ENCODE data around the gene PDGFA. TPM values are rescaled to one million over a fixed set of nuclear protein-coding genes. Genes with fewer than 3 reads are reported as not detected.

PDGFA gene
- total RNA-seq, 4 donors from 2014 or later = 20.9 to 35.1 (median 33.6) TPM

- no peaks in the 10 kb centered on the region for H3K9me3 ChIP-seq
- no peak for DNase-seq
- H3K4me3 ChIP-seq = no peak overlapping the region
- H3K36me3 ChIP-seq = no peaks in the 10 kb centered on the region
- intact Hi-C loops (cut with DNase I; ENCODE audit: low total_unique reads) = no loop called here
- no peaks in the 10 kb centered on the region for H3K27me3 ChIP-seq
- peak overlapping the region; percentile 31 to 61 for H3K27ac ChIP-seq
- TF ChIP-seq CTCF (IDR thresholded peaks at IDR 0.05) (no peak), POLR2A (IDR thresholded peaks at IDR 0.05) (no peak)
- H3K4me1 ChIP-seq = peaks cover 0 to 8% of the 10 kb centered on the region in 2 donors
These were observed 22.6 kb upstream of the PDGFA start for GRCh38 chr7:542131-542712.

GRCh38 chr7:541661-542060, 22.0 kb upstream of the PDGFA start:
- TF ChIP-seq POLR2A (IDR thresholded peaks at IDR 0.05) = no peak
- no peak for TF ChIP-seq CTCF (IDR thresholded peaks at IDR 0.05)

GRCh38 chr7:540997-541396, 21.4 kb upstream of the PDGFA start:
- H3K9me3 ChIP-seq = no peaks in the 10 kb centered on the region
- H3K27ac ChIP-seq = no peak overlapping the region
- TF ChIP-seq POLR2A (IDR thresholded peaks at IDR 0.05) (no peak), CTCF (IDR thresholded peaks at IDR 0.05) (no peak)
- H3K36me3 ChIP-seq = no peaks in the 10 kb centered on the region
- no peak overlapping the region for H3K4me3 ChIP-seq
- DNase-seq = no peak
- H3K27me3 ChIP-seq = no peaks in the 10 kb centered on the region
- H3K4me1 ChIP-seq = peaks cover 0 to 8% of the 10 kb centered on the region in 2 donors
- intact Hi-C loops (cut with DNase I; ENCODE audit: low total_unique reads) = no loop called here

More at GRCh38 chr7:541661-542060, 22.0 kb upstream of the PDGFA start:
- DNase-seq = no peak
- peaks cover 0 to 8% of the 10 kb centered on the region in 2 donors for H3K4me1 ChIP-seq
- intact Hi-C loops (cut with DNase I; ENCODE audit: low total_unique reads) = no loop called here
- no peaks in the 10 kb centered on the region for H3K9me3 ChIP-seq
- no peak overlapping the region for H3K4me3 ChIP-seq
- H3K27me3 ChIP-seq = no peaks in the 10 kb centered on the region
- H3K36me3 ChIP-seq = no peaks in the 10 kb centered on the region
- no peak overlapping the region for H3K27ac ChIP-seq

- Histone ChIP-seq H3K27me3 (no peaks in the 10 kb centered on the region), H3K9me3 (no peaks in the 10 kb centered on the region), H3K36me3 (no peaks in the 10 kb centered on the region), H3K4me3 (no peak overlapping the region), H3K4me1 (peaks cover 0 to 8% of the 10 kb centered on the region in 2 donors), H3K27ac (no peak overlapping the region)
- intact Hi-C loops (cut with DNase I; ENCODE audit: low total_unique reads) = no loop called here
- no peak for TF ChIP-seq CTCF (IDR thresholded peaks at IDR 0.05)
- TF ChIP-seq POLR2A (IDR thresholded peaks at IDR 0.05) = no peak
- DNase-seq = no peak
These were observed 20.9 kb upstream of the PDGFA start for GRCh38 chr7:540579-540978.

- Histone ChIP-seq H3K36me3 (no peaks in the 10 kb centered on the region), H3K9me3 (no peaks in the 10 kb centered on the region), H3K4me1 (peaks cover 0 to 8% of the 10 kb centered on the region in 2 donors), H3K27me3 (no peaks in the 10 kb centered on the region), H3K27ac (no peak overlapping the region), H3K4me3 (no peak overlapping the region)
- TF ChIP-seq POLR2A (IDR thresholded peaks at IDR 0.05) = no peak
- intact Hi-C loops (cut with DNase I; ENCODE audit: low total_unique reads) = no loop called here
- DNase-seq = no peak
These were observed 20.2 kb upstream of the PDGFA start for GRCh38 chr7:539731-540411.
